IMR-90 (cell line): ENCODE measurements around the gene LRRC73. TPM values are rescaled to one million over a fixed set of nuclear protein-coding genes. Genes with fewer than 3 reads are reported as not detected.
"Not testable (repeated sequence)": the region's sequence is repeated elsewhere in the genome, so short reads cannot be mapped to it uniquely, and the experiment has no call there.

Experiments
- ATAC-seq: fragments of 200-7000 bp; cut with Tn5 transposase; 2 replicates; pipeline ENCODE4 v1.9.1; 2020; ENCODE audit warnings: low read depth, mild to moderate bottlenecking, moderate library complexity
- BruUV-seq: library from RNA; stranded (reverse); fragments of 400-500 nt; replicated peaks from 2 replicates; lab custom pipeline; 2021; lab: Mats Ljungman, UMichigan
- CTCF ChIA-PET: fragments of 300-600 bp; formaldehyde crosslinking; extraction: SDS; loops from one replicate; lab custom pipeline; 2021; ENCODE audit warnings: antibody characterized with exemption; lab: Yijun Ruan, JAX
- POLR2A ChIA-PET: fragments of 300-600 bp; sonication (Branson Sonifier 250); formaldehyde crosslinking; loops from one replicate; lab custom pipeline; 2022; ENCODE audit warnings: antibody characterized with exemption; ENCODE audit not compliant: unreplicated experiment; lab: Charles Lee
- DNase-seq: peaks from one replicate; pipeline ENCODE4 v3.0.0; 2013
- H2AFZ ChIP-seq: replicated peaks from 2 replicates; pipeline ENCODE3; 2013; ENCODE audit warnings: low read length, mild to moderate bottlenecking; ENCODE audit not compliant: poor library complexity
- H2AK5ac ChIP-seq: 2 replicates; pipeline ENCODE4 v1.6.1; 2013; ENCODE audit warnings: low read depth, low read length, inconsistent platforms
- H2AK9ac ChIP-seq: replicated peaks from 2 replicates; pipeline ENCODE3; 2013; ENCODE audit warnings: mild to moderate bottlenecking, low read depth, low read length, moderate library complexity; ENCODE audit not compliant: poor library complexity
- H2BK120ac ChIP-seq: 2 replicates; pipeline ENCODE4 v1.6.1; 2013; ENCODE audit warnings: low read depth, low read length, inconsistent platforms
- H2BK15ac ChIP-seq: 3 replicates; pipeline ENCODE4 v1.6.1; 2013; ENCODE audit warnings: low read depth, low read length, inconsistent platforms
- H2BK20ac ChIP-seq: 2 replicates; pipeline ENCODE4 v1.6.1; 2013; ENCODE audit warnings: low read depth, mild to moderate bottlenecking, inconsistent platforms, low read length, moderate library complexity
- H2BK5ac ChIP-seq: 2 replicates; pipeline ENCODE4 v1.6.1; 2013; ENCODE audit warnings: mild to moderate bottlenecking, low read depth, low read length, inconsistent platforms; ENCODE audit not compliant: poor library complexity, severe bottlenecking
- H3K14ac ChIP-seq: replicated peaks from 2 replicates; pipeline ENCODE4 v1.6.1; 2013; ENCODE audit warnings: low read depth, low read length, inconsistent platforms
- H3K18ac ChIP-seq: 2 replicates; pipeline ENCODE4 v1.6.1; 2013; ENCODE audit warnings: low read depth, low read length, control low read depth
- H3K23ac ChIP-seq: 2 replicates; pipeline ENCODE4 v1.6.1; 2013; ENCODE audit warnings: low read depth, low read length, inconsistent platforms
- H3K27ac ChIP-seq: 2 replicates; pipeline ENCODE4 v1.5.1; 2013; ENCODE audit warnings: mild to moderate bottlenecking, control low read depth, low read length; ENCODE audit not compliant: insufficient read depth
- H3K27me3 ChIP-seq: 2 replicates; pipeline ENCODE4 v1.6.1; 2013; ENCODE audit warnings: low read length; ENCODE audit not compliant: control insufficient read depth, insufficient read depth
- H3K36me3 ChIP-seq: 2 replicates; pipeline ENCODE4 v1.6.1; 2013; ENCODE audit warnings: low read length, mixed read lengths; ENCODE audit not compliant: control insufficient read depth, insufficient read depth
- H3K4ac ChIP-seq: 2 replicates; pipeline ENCODE4 v1.6.1; 2013; ENCODE audit warnings: low read depth, low read length, inconsistent platforms
- H3K4me1 ChIP-seq: 2 replicates; pipeline ENCODE4 v1.6.1; 2013; ENCODE audit warnings: low read length, mixed read lengths; ENCODE audit not compliant: control insufficient read depth, insufficient read depth
- H3K4me2 ChIP-seq: 2 replicates; pipeline ENCODE4 v1.6.1; 2013; ENCODE audit warnings: low read depth, mild to moderate bottlenecking, control low read depth, low read length, moderate library complexity
- H3K4me3 ChIP-seq: 2 replicates; pipeline ENCODE4 v1.5.1; 2013; ENCODE audit warnings: low read depth, mild to moderate bottlenecking, control low read depth, low read length, moderate library complexity; ENCODE audit not compliant: insufficient read depth
- H3K56ac ChIP-seq: 2 replicates; pipeline ENCODE4 v1.6.1; 2013; ENCODE audit warnings: low read length, inconsistent platforms; ENCODE audit not compliant: insufficient read depth; ENCODE audit errors: extremely low read depth
- H3K79me1 ChIP-seq, 2 experiments: 2 replicates each; pipeline ENCODE4 v1.6.1; 2013; ENCODE audit warnings: low read length in 2 of 2, inconsistent platforms in 1 of 2, low read depth in 1 of 2
- H3K9ac ChIP-seq: 2 replicates; pipeline ENCODE4 v1.6.1; 2013; ENCODE audit warnings: low read depth, low read length, control low read depth
- H3K9me1 ChIP-seq: 2 replicates; pipeline ENCODE4 v1.6.1; 2013; ENCODE audit warnings: low read length, inconsistent platforms; ENCODE audit not compliant: insufficient read depth
- H3K9me3 ChIP-seq: 2 replicates; pipeline ENCODE4 v1.6.1; 2013; ENCODE audit warnings: low read length; ENCODE audit not compliant: control insufficient read depth, insufficient read depth
- H4K20me1 ChIP-seq: 2 replicates; pipeline ENCODE4 v1.6.1; 2013; ENCODE audit warnings: low read length, inconsistent platforms; ENCODE audit not compliant: insufficient read depth
- H4K5ac ChIP-seq: 2 replicates; pipeline ENCODE4 v1.6.1; 2013; ENCODE audit warnings: mild to moderate bottlenecking, low read depth, low read length, control low read depth
- H4K8ac ChIP-seq, 2 experiments: 2 replicates each; pipeline ENCODE4 v1.6.1; 2013; ENCODE audit warnings: low read depth in 2 of 2, low read length in 2 of 2, control low read depth in 1 of 2, inconsistent platforms in 1 of 2
- H4K91ac ChIP-seq: 2 replicates; pipeline ENCODE4 v1.6.1; 2013; ENCODE audit warnings: low read depth, low read length, inconsistent platforms; ENCODE audit not compliant: insufficient read depth
- RAD21 ChIP-seq: IDR thresholded peaks from 2 replicates; pipeline ENCODE4 v1.6.1; 2012; ENCODE audit warnings: low read length, improper control_type of control experiment
- WGBS, 2 experiments: methylation state at CpG; one replicate each; pipeline versions ENCODE4 v1.1.5 to v1.1.7; 2013; ENCODE audit warnings: missing lambda C conversion rate in 2 of 2; ENCODE audit not compliant: insufficient read length in 1 of 2; ENCODE audit errors: extremely low coverage in 2 of 2; 5-methylcytosine and 5-hydroxymethylcytosine counted together
- dilution Hi-C: fragments of 300-500 bp; cut with HindIII; formaldehyde crosslinking; loops from one replicate; pipeline ENCODE4 v1.14.3; 2018; ENCODE audit warnings: low sequenced_read_pairs; ENCODE audit not compliant: unreplicated experiment
- in situ Hi-C: fragments of 300-500 bp; cut with MboI; formaldehyde crosslinking; loops from 3 replicates; pipeline ENCODE4 v1.14.3; 2019; ENCODE audit warnings: low sequenced_read_pairs, inconsistent platforms, mixed read lengths
- intact Hi-C: fragments of 100-400 bp; cut with micrococcal nuclease; formaldehyde crosslinking; loops from 2 replicates; pipeline ENCODE4 v1.10.0; 2022
- polyA plus RNA-seq, 3 experiments: library from polyadenylated mRNA; depleted of rRNA; stranded (reverse); fragments of >200 nt; gene quantifications; 2 replicates each; pipeline ENCODE4 v1.2.3, GENCODE V29; 2012; ENCODE audit warnings: low replicate concordance in 1 of 3
- total RNA-seq: library from RNA; depleted of rRNA; stranded (reverse); fragments of >200 nt; gene quantifications from 2 replicates; pipeline ENCODE4 v1.2.3, GENCODE V29; 2012

LRRC73 gene
- total and polyA plus RNA-seq, 2 of the 4 experiments (the other 2 are of a cell fraction) = under 0.01 to 0.31 TPM

- in situ Hi-C loops (loop anchor here (25.0 kb wide), 1 partner anchor 897 kb away; no protein-coding TSS in a partner anchor), dilution Hi-C loops (no loop called here), intact Hi-C loops (no loop called here)
- DNase-seq (no peak), ATAC-seq (no peak)
- H3K9me1 ChIP-seq = no peaks in the 10 kb centered on the region
- no peak overlapping the region for H3K56ac ChIP-seq
- H4K20me1 ChIP-seq = no peaks in the 10 kb centered on the region
- peaks cover 38% of the 10 kb centered on the region for H3K36me3 ChIP-seq
- H2AK9ac ChIP-seq = no peak overlapping the region
- no peak overlapping the region for H3K27ac ChIP-seq
- no peak for TF ChIP-seq RAD21
- no peaks in the 10 kb centered on the region for H3K79me1 ChIP-seq
- H2BK20ac ChIP-seq = no peak overlapping the region
- no peak overlapping the region for H3K4ac ChIP-seq
- H2AK5ac ChIP-seq = no peak overlapping the region
- no peaks in the 10 kb centered on the region for H3K27me3 ChIP-seq
- H2AFZ ChIP-seq = no peak overlapping the region
- H4K5ac ChIP-seq = no peak overlapping the region
- H3K14ac ChIP-seq = no peak overlapping the region
- H3K18ac ChIP-seq = no peak overlapping the region
- H3K9me3 ChIP-seq = no peaks in the 10 kb centered on the region
- no TSS peak for BruUV-seq
- H3K9ac ChIP-seq = no peak overlapping the region
- no peaks in the 10 kb centered on the region for H3K4me1 ChIP-seq
- H3K4me3 ChIP-seq = no peak overlapping the region
- H2BK15ac ChIP-seq = no peak overlapping the region
- ChIA-PET POLR2A (no interaction called here), CTCF (no interaction called here)
- no peak overlapping the region for H2BK5ac ChIP-seq
- H3K4me2 ChIP-seq = no peak overlapping the region
- no peak overlapping the region for H4K91ac ChIP-seq
- no peak overlapping the region for H4K8ac ChIP-seq
- H3K23ac ChIP-seq = no peak overlapping the region
- H2BK120ac ChIP-seq = no peak overlapping the region
Measured at GRCh38 chr6:43559328-43559727, 49.2 kb upstream of the LRRC73 start.

- H4K8ac ChIP-seq, H2AFZ ChIP-seq, H3K79me1 ChIP-seq, H3K9ac ChIP-seq, H3K56ac ChIP-seq, H4K20me1 ChIP-seq, H2BK5ac ChIP-seq, H3K23ac ChIP-seq, BruUV-seq, H3K27me3 ChIP-seq, H3K9me3 ChIP-seq, H2AK9ac ChIP-seq, dilution Hi-C loops, H3K14ac ChIP-seq, H3K4ac ChIP-seq, H3K4me3 ChIP-seq, H2BK15ac ChIP-seq, ATAC-seq, H2BK120ac ChIP-seq, H3K9me1 ChIP-seq, H4K91ac ChIP-seq, H3K4me2 ChIP-seq, intact Hi-C loops, H4K5ac ChIP-seq, H3K18ac ChIP-seq, CTCF ChIA-PET, H2BK20ac ChIP-seq, POLR2A ChIA-PET, H3K4me1 ChIP-seq, H3K27ac ChIP-seq, H2AK5ac ChIP-seq, DNase-seq: not testable (repeated sequence)
- H3K36me3 ChIP-seq = peaks cover 36% of the 10 kb centered on the region
- WGBS, 2 experiments = no CpG with 5 or more reads among the region's 7 CpGs
- in situ Hi-C loops = loop anchor here (25.0 kb wide), 1 partner anchor 895 kb away; no protein-coding TSS in a partner anchor
Measured at GRCh38 chr6:43557620-43558019, 47.5 kb upstream of the LRRC73 start.
